Upper lobe of right lung (tissue), 1 donor: ENCODE results near the gene VGLL3. TPM values are rescaled to one million over a fixed set of nuclear protein-coding genes. Genes with fewer than 3 reads are reported as not detected.
"Not testable (repeated sequence)": the region's sequence is repeated elsewhere in the genome, so short reads cannot be mapped to it uniquely, and the experiment has no call there.

ENCODE experiments used
- ATAC-seq: fragments of 200-7000 bp; cut with Tn5 transposase; one replicate; pipeline ENCODE4 v1.9.1; 2020; ENCODE audit warnings: mild to moderate bottlenecking, moderate library complexity
- DNase-seq: peaks from one replicate; pipeline ENCODE4 v3.0.0-alpha.2; 2020
- H3K27ac ChIP-seq: fragments of 200-600 bp; one replicate; pipeline ENCODE4 v1.8.0; 2022
- H3K27me3 ChIP-seq: fragments of 200-600 bp; one replicate; pipeline ENCODE4 v1.8.0; 2022; ENCODE audit warnings: mild to moderate bottlenecking
- H3K36me3 ChIP-seq: fragments of 200-600 bp; one replicate; pipeline ENCODE4 v1.8.0; 2022
- H3K4me1 ChIP-seq: fragments of 200-600 bp; one replicate; pipeline ENCODE4 v1.8.0; 2022
- H3K4me3 ChIP-seq: fragments of 200-600 bp; one replicate; pipeline ENCODE4 v1.8.0; 2022; ENCODE audit warnings: mild to moderate bottlenecking
- H3K9me3 ChIP-seq: fragments of 200-600 bp; one replicate; pipeline ENCODE4 v1.8.0; 2022
- CTCF ChIP-seq: fragments of 200-600 bp; IDR thresholded peaks from one replicate; pipeline ENCODE4 v1.8.0; 2022; ENCODE audit warnings: antibody characterized with exemption
- intact Hi-C: fragments of 100-400 bp; cut with DNase I; formaldehyde crosslinking; loops from one replicate; pipeline ENCODE4 v1.11.0; 2022
- total RNA-seq: library from RNA; stranded (reverse); fragmentation: NEBNext Ultra II Directional; extraction: Animal tissue kit (Norgen Biotek cat#: 25700); gene quantifications from one replicate; pipeline ENCODE4 v1.2.1, GENCODE V29; 2021
- donor health status: DM: no; HTN: yes; CAD: no; lungs with severe emphysema.

Gene VGLL3
- total RNA-seq, 1 donor from 2014 or later, result 61.5 TPM

GRCh38 chr3:86984271-86984670 is 6.7 kb downstream of the VGLL3 start:
- H3K27me3 ChIP-seq, result peaks cover under 1% of the 10 kb centered on the region
- H3K4me3 ChIP-seq, result peak overlapping the region; percentile 18
- no peaks in the 10 kb centered on the region for H3K36me3 ChIP-seq
- TF ChIP-seq CTCF, result no peak
- no peaks in the 10 kb centered on the region for H3K9me3 ChIP-seq
- ATAC-seq, result no peak
- H3K4me1 ChIP-seq, result no peaks in the 10 kb centered on the region
- DNase-seq, result no peak
- H3K27ac ChIP-seq, result peak overlapping the region; percentile 55
- intact Hi-C loops, result no loop called here

DNA sequence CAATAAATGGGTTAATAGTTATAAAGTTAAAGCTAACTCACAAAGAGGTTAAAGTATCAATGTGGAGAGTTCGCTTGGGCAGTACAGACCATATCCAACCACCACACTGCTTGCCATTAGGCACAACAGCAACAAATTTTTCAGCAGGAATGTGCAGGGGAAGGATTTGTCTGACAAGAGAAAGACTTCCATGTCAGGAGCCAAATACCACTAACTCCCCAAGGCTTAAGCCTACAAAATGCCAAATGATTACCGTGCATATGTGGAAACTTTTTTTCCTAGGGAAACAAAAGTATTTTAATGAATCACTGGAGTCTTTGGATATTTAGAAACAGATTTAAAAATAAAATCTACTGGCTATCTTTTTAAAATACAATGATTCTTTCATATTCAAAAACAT is 8.1 kb downstream of the VGLL3 start:
- DNase-seq (no peak), ATAC-seq (peak; percentile 29)
- intact Hi-C loops, result no loop called here
- TF ChIP-seq CTCF, result no peak
- no peaks in the 10 kb centered on the region for H3K9me3 ChIP-seq
- no peaks in the 10 kb centered on the region for H3K36me3 ChIP-seq
- no peak overlapping the region for H3K27ac ChIP-seq
- no peaks in the 10 kb centered on the region for H3K27me3 ChIP-seq
- no peak overlapping the region for H3K4me3 ChIP-seq
- H3K4me1 ChIP-seq, result peaks cover 2% of the 10 kb centered on the region

DNA sequence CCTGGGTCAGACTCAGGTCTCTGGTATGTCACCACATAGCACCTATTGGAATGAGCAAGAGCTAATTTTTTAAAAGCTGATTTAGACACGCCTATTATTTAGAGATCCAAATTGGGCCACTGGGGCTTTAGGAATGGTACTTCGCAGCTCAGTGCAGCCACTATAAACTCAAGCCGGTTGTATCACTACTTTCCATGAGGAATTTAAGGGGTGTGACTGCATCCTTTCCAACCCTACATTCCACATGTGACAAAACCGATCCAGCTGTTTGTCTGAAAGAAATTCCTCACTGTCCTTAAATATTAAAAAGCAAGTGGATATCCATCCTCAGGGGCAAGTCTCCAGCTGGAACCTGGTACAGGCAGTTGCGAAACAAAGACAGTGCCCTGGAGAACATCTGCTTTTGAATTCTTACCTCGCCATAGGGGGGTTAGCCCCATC is 12.8 kb downstream of the VGLL3 start:
- Histone ChIP-seq H3K27me3 (no peaks in the 10 kb centered on the region), H3K27ac (no peak overlapping the region), H3K4me3 (no peak overlapping the region), H3K9me3 (no peaks in the 10 kb centered on the region), H3K36me3 (no peaks in the 10 kb centered on the region), H3K4me1 (peaks cover 12% of the 10 kb centered on the region)
- DNase-seq (no peak), ATAC-seq (peak; percentile 52)
- TF ChIP-seq CTCF, result no peak
- intact Hi-C loops, result no loop called here

- intact Hi-C loops, result no loop called here
- TF ChIP-seq CTCF, result no peak
- H3K36me3 ChIP-seq, result no peaks in the 10 kb centered on the region
- no peak overlapping the region for H3K27ac ChIP-seq
- H3K27me3 ChIP-seq, result no peaks in the 10 kb centered on the region
- ATAC-seq (no peak), DNase-seq (no peak)
- H3K9me3 ChIP-seq, result no peaks in the 10 kb centered on the region
- no peak overlapping the region for H3K4me3 ChIP-seq
- peaks cover 12% of the 10 kb centered on the region for H3K4me1 ChIP-seq
Measured at GRCh38 chr3:86976219-86976618, 14.7 kb downstream of the VGLL3 start.

GRCh38 chr3:86974177-86974576 is 16.8 kb downstream of the VGLL3 start:
- DNase-seq, H3K27ac ChIP-seq, H3K4me3 ChIP-seq, ATAC-seq, H3K9me3 ChIP-seq, H3K27me3 ChIP-seq, H3K36me3 ChIP-seq, intact Hi-C loops: not testable (repeated sequence)
- H3K4me1 ChIP-seq, result peaks cover 12% of the 10 kb centered on the region

- H3K27ac ChIP-seq, result no peak overlapping the region
- no peaks in the 10 kb centered on the region for H3K36me3 ChIP-seq
- TF ChIP-seq CTCF, result no peak
- intact Hi-C loops, result no loop called here
- H3K4me1 ChIP-seq, result peaks cover 12% of the 10 kb centered on the region
- DNase-seq (no peak), ATAC-seq (no peak)
- H3K9me3 ChIP-seq, result no peaks in the 10 kb centered on the region
- H3K4me3 ChIP-seq, result no peak overlapping the region
- no peaks in the 10 kb centered on the region for H3K27me3 ChIP-seq
Measured at GRCh38 chr3:86973440-86973839, 17.5 kb downstream of the VGLL3 start.
